GM18520 (cell line): ENCODE measurements around the gene NYAP2.

Experiments used
- ATAC-seq: cut with Tn5 transposase; IDR thresholded peaks from one replicate; pipeline ENCODE4 v1.9.1; 2021; ENCODE audit not compliant: unreplicated experiment

The NYAP2 gene

GRCh38 chr2:225543626-225544025 lies 144.1 kb downstream of the NYAP2 start:
- ATAC-seq = no peak

GRCh38 chr2:225556461-225556860 lies 157.0 kb downstream of the NYAP2 start:
- no peak for ATAC-seq

- no peak for ATAC-seq
These were observed 159.0 kb downstream of the NYAP2 start for GRCh38 chr2:225558399-225559071.

- no peak for ATAC-seq
These were observed 159.5 kb downstream of the NYAP2 start for GRCh38 chr2:225559072-225559415.

GRCh38 chr2:225566798-225567197 lies 167.3 kb downstream of the NYAP2 start:
- no peak for ATAC-seq

GRCh38 chr2:225569995-225570394 lies 170.5 kb downstream of the NYAP2 start:
- ATAC-seq = no peak

- no peak for ATAC-seq
These were observed 174.1 kb downstream of the NYAP2 start for GRCh38 chr2:225573603-225574002.

GRCh38 chr2:225574582-225575138 lies 175.2 kb downstream of the NYAP2 start:
- no peak for ATAC-seq

GRCh38 chr2:225581135-225581534 lies 181.6 kb downstream of the NYAP2 start:
- no peak for ATAC-seq

GRCh38 chr2:225581906-225582305 lies 182.4 kb downstream of the NYAP2 start:
- ATAC-seq = no peak

GRCh38 chr2:225582355-225583116 lies 183.0 kb downstream of the NYAP2 start:
- no peak for ATAC-seq

- ATAC-seq = no peak
These were observed 185.3 kb downstream of the NYAP2 start for GRCh38 chr2:225584796-225585195.

GRCh38 chr2:225590932-225591331 lies 191.4 kb downstream of the NYAP2 start:
- no peak for ATAC-seq

- no peak for ATAC-seq
These were observed 198.4 kb downstream of the NYAP2 start for GRCh38 chr2:225597911-225598310.

GRCh38 chr2:225598426-225598825 lies 198.9 kb downstream of the NYAP2 start:
- ATAC-seq = no peak

- no peak for ATAC-seq
These were observed 199.4 kb downstream of the NYAP2 start for GRCh38 chr2:225598897-225599296.

GRCh38 chr2:225599856-225600255 lies 200.3 kb downstream of the NYAP2 start:
- no peak for ATAC-seq

- ATAC-seq = no peak
These were observed 200.9 kb downstream of the NYAP2 start for GRCh38 chr2:225600444-225600843.

- no peak for ATAC-seq
These were observed 201.4 kb downstream of the NYAP2 start for GRCh38 chr2:225600865-225601264.

- ATAC-seq = no peak
These were observed 202.7 kb downstream of the NYAP2 start for GRCh38 chr2:225602205-225602604.

GRCh38 chr2:225608136-225608535 lies 208.6 kb downstream of the NYAP2 start:
- no peak for ATAC-seq

GRCh38 chr2:225612636-225613035 lies 213.1 kb downstream of the NYAP2 start:
- no peak for ATAC-seq
